GM12878 (cell line): ENCODE measurements around the gene GPC6. TPM values are rescaled to one million over a fixed set of nuclear protein-coding genes. Genes with fewer than 3 reads are reported as not detected.

ENCODE experiments used
- ATAC-seq: fragments of 200-7000 bp; cut with Tn5 transposase; 3 replicates; pipeline ENCODE4 v1.9.1; 2020; ENCODE audit warnings: mild to moderate bottlenecking, moderate library complexity
- BruUV-seq: library from RNA; stranded (reverse); fragments of 400-500 nt; replicated peaks from 2 replicates; lab custom pipeline; 2021; lab: Mats Ljungman, UMichigan
- CTCF ChIA-PET: fragments of 300-600 bp; sonication (Branson Sonifier 250); formaldehyde crosslinking; extraction: SDS; loops from one replicate; lab custom pipeline; 2021; ENCODE audit warnings: inconsistent platforms; lab: Yijun Ruan, JAX
- POLR2A ChIA-PET: fragments of 350-600 bp; formaldehyde crosslinking; extraction: SDS; loops from one replicate; lab custom pipeline; 2021; ENCODE audit warnings: inconsistent platforms; lab: Charles Lee
- RAD21 ChIA-PET: fragments of 300-600 bp; sonication (Branson Sonifier 250); formaldehyde crosslinking; loops from one replicate; lab custom pipeline; 2023; ENCODE audit warnings: antibody characterized with exemption; ENCODE audit not compliant: unreplicated experiment; lab: Charles Lee
- SMC1A ChIA-PET: fragments of 300-600 bp; sonication (Branson Sonifier 250); formaldehyde crosslinking; loops from one replicate; lab custom pipeline; 2023; ENCODE audit not compliant: unreplicated experiment, uncharacterized antibody; lab: Charles Lee
- DNase-seq: peaks from one replicate; pipeline ENCODE4 v3.0.0-alpha.2; 2011; ENCODE audit warnings: low read depth, low spot score
- FAIRE-seq: peaks from 3 replicates; lab custom pipeline; 2011; peaks lifted over from hg19 to GRCh38; lab: Jason Lieb, UNC
- H2AFZ ChIP-seq: 2 replicates; pipeline ENCODE4 v1.6.0; 2011; ENCODE audit warnings: low read depth, low read length, control low read depth; ENCODE audit not compliant: control insufficient read depth
- H3K27ac ChIP-seq: 2 replicates; pipeline ENCODE4 v1.5.1; 2011; ENCODE audit warnings: control low read depth; ENCODE audit not compliant: control insufficient read depth, insufficient read depth
- H3K27me3 ChIP-seq, 2 experiments: replicated peaks in 1 of 2; 2 replicates each; pipeline versions ENCODE4 v1.6.0 to v1.6.1; 2011; ENCODE audit warnings: low read length in 1 of 2; ENCODE audit not compliant: control insufficient read depth in 2 of 2, insufficient read depth in 2 of 2
- H3K36me3 ChIP-seq, 2 experiments: 2 replicates each; pipeline ENCODE4 v1.5.1; 2011; ENCODE audit warnings: low read length in 1 of 2; ENCODE audit not compliant: control insufficient read depth in 2 of 2, insufficient read depth in 2 of 2
- H3K4me1 ChIP-seq: 2 replicates; pipeline ENCODE4 v1.6.1; 2011; ENCODE audit warnings: mild to moderate bottlenecking, low read length, moderate library complexity, mixed read lengths; ENCODE audit not compliant: control insufficient read depth, insufficient read depth
- H3K4me2 ChIP-seq: 2 replicates; pipeline ENCODE4 v1.6.0; 2011; ENCODE audit warnings: control low read depth; ENCODE audit not compliant: control insufficient read depth, insufficient read depth
- H3K4me3 ChIP-seq: fragments of 200-600 bp; sonication (generic); 2 replicates; pipeline ENCODE4 v1.5.1; 2016
- H3K79me2 ChIP-seq: 2 replicates; pipeline ENCODE4 v1.6.0; 2011; ENCODE audit warnings: low read length; ENCODE audit not compliant: control insufficient read depth, insufficient read depth
- H3K9ac ChIP-seq: 2 replicates; pipeline ENCODE4 v1.8.0; 2011; ENCODE audit warnings: low read length, control low read depth, mixed read lengths; ENCODE audit not compliant: control insufficient read depth, insufficient read depth
- H3K9me3 ChIP-seq: replicated peaks from 3 replicates; pipeline ENCODE4 v1.5.1; 2011; ENCODE audit warnings: mild to moderate bottlenecking, low read length; ENCODE audit not compliant: control insufficient read depth, insufficient read depth
- H4K20me1 ChIP-seq: 2 replicates; pipeline ENCODE4 v1.6.0; 2011; ENCODE audit not compliant: control insufficient read depth, insufficient read depth
- BCLAF1 ChIP-seq: fragments of 450-650 bp; IDR thresholded peaks from 2 replicates; pipeline ENCODE4 v1.6.1; 2017; ENCODE audit warnings: antibody characterized with exemption, mild to moderate bottlenecking, moderate library complexity
- E2F8 ChIP-seq: fragments of 450-650 bp; IDR thresholded peaks from 2 replicates; pipeline ENCODE4 v1.6.1; 2018; ENCODE audit warnings: mild to moderate bottlenecking, low read depth, moderate library complexity; ENCODE audit not compliant: partially characterized antibody
- FOXM1 ChIP-seq: IDR thresholded peaks from 2 replicates; pipeline ENCODE4 v1.6.1; 2012; ENCODE audit warnings: low read depth, mild to moderate bottlenecking, inconsistent platforms, low read length, moderate library complexity
- HSF1 ChIP-seq: fragments of 150-350 bp; IDR thresholded peaks from 2 replicates; pipeline ENCODE4 v1.6.1; 2014; ENCODE audit warnings: mild to moderate bottlenecking, low read depth, low read length
- JUND ChIP-seq: IDR thresholded peaks from 2 replicates; pipeline ENCODE4 v1.6.1; 2012; ENCODE audit warnings: low read depth, mild to moderate bottlenecking, low read length, improper control_type of control experiment, moderate library complexity
- KLF5 ChIP-seq: fragments of 450-650 bp; IDR thresholded peaks from 2 replicates; pipeline ENCODE4 v1.6.1; 2014; ENCODE audit warnings: mild to moderate bottlenecking; ENCODE audit not compliant: partially characterized antibody
- NBN ChIP-seq: fragments of 450-650 bp; IDR thresholded peaks from 2 replicates; pipeline ENCODE4 v1.6.1; 2016
- NR2C2 ChIP-seq: IDR thresholded peaks from 2 replicates; pipeline ENCODE4 v1.6.1; 2011; ENCODE audit warnings: borderline replicate concordance, low read depth; ENCODE audit not compliant: control insufficient read depth, insufficient read length
- NRF1 ChIP-seq: conservative IDR thresholded peaks from 2 replicates; pipeline ENCODE4 v1.6.1; 2011; ENCODE audit warnings: mild to moderate bottlenecking, low read depth, low read length, improper control_type of control experiment
- PRDM15 ChIP-seq: fragments of 450-650 bp; formaldehyde crosslinking; IDR thresholded peaks from 2 replicates; pipeline ENCODE4 v1.4.0; 2020; ENCODE audit warnings: mild to moderate bottlenecking, moderate library complexity
- RAD21 ChIP-seq: IDR thresholded peaks from 2 replicates; pipeline ENCODE4 v1.6.1; 2011; ENCODE audit warnings: mild to moderate bottlenecking, low read depth, low read length, moderate library complexity; ENCODE audit not compliant: insufficient read depth
- SIN3A ChIP-seq: IDR thresholded peaks from 2 replicates; pipeline ENCODE4 v1.6.1; 2012; ENCODE audit warnings: low read depth, low read length, improper control_type of control experiment
- SIX5 ChIP-seq: IDR thresholded peaks from 2 replicates; pipeline ENCODE4 v1.6.1; 2011; ENCODE audit warnings: mild to moderate bottlenecking, low read depth, low read length, moderate library complexity; ENCODE audit not compliant: severe bottlenecking
- TCF7 ChIP-seq: IDR thresholded peaks from 2 replicates; pipeline ENCODE4 v1.6.1; 2014; ENCODE audit warnings: antibody characterized with exemption, borderline replicate concordance
- ZNF622 ChIP-seq: fragments of 450-650 bp; IDR thresholded peaks from 2 replicates; pipeline ENCODE4 v1.6.1; 2017; ENCODE audit warnings: mild to moderate bottlenecking, inconsistent platforms
- WGBS: methylation state at CpG from one replicate; pipeline ENCODE4 v1.1.6; 2016; ENCODE audit warnings: low lambda C conversion rate; ENCODE audit not compliant: insufficient replicate concordance, insufficient coverage; ENCODE audit errors: missing lambda C conversion rate; 5-methylcytosine and 5-hydroxymethylcytosine counted together
- in situ Hi-C: fragments of 300-500 bp; cut with MboI; formaldehyde crosslinking; loops from 9 replicates; pipeline ENCODE4 v1.14.3; 2018; ENCODE audit warnings: mixed read lengths
- intact Hi-C: fragments of 100-400 bp; cut with micrococcal nuclease; formaldehyde crosslinking; loops from one replicate; pipeline ENCODE4 v1.14.2; 2022; ENCODE audit not compliant: unreplicated experiment
- polyA plus RNA-seq, 11 experiments: library from polyadenylated mRNA; depleted of rRNA in 4 of 11; unstranded in 6 of 11; stranded (reverse) in 5 of 11; fragments of >200 nt; fragmentation: Nextera tagmentation in 4 of 11; fragmentation: Illumina TruSeq in 1 of 11; extraction: Ambion mirVana in 4 of 11; extraction: Trizol in 1 of 11; gene quantifications; 1 replicate in 1 of 11; 2 replicates in 10 of 11; pipeline versions ENCODE4 v1.2.1 to v1.2.3, GENCODE V29; 2011 to 2016; ENCODE audit warnings: inconsistent platforms in 2 of 11, missing spikeins in 2 of 11, low read depth in 1 of 11
- total RNA-seq, 4 experiments: library from RNA; depleted of rRNA in 3 of 4; stranded (reverse); fragments of >200 nt in 3 of 4; fragmentation: Illumina TruSeq in 1 of 4; extraction: Trizol in 1 of 4; gene quantifications; 2 replicates each; pipeline versions ENCODE4 v1.2.1 to v1.2.3, GENCODE V29; 2013 to 2021

The GPC6 gene
- total and polyA plus RNA-seq, 10 of the 15 experiments (the other 5 are each of a cell fraction or from before 2014, with no cell fraction given): 0.03 to 0.04 (median 0.03) TPM; not detected in 7

GRCh38 chr13:93640452-93640851 lies 413.8 kb downstream of the GPC6 start:
- Histone ChIP-seq H3K36me3 (no peaks in the 10 kb centered on the region), H3K27ac (no peak overlapping the region), H3K4me2 (no peak overlapping the region), H3K79me2 (no peaks in the 10 kb centered on the region), H3K9me3 (no peaks in the 10 kb centered on the region), H3K9ac (no peak overlapping the region), H3K27me3 (no peaks in the 10 kb centered on the region), H3K4me3 (no peak overlapping the region), H3K4me1 (no peaks in the 10 kb centered on the region), H2AFZ (no peak overlapping the region), H4K20me1 (no peaks in the 10 kb centered on the region)
- POLR2A ChIA-PET: no interaction called here
- intact Hi-C loops: no loop called here
- CTCF ChIA-PET: no interaction called here
- DNase-seq (no peak), ATAC-seq (no peak), FAIRE-seq (no peak)
- in situ Hi-C loops: no loop called here
- no CpG with 5 or more reads among the region's 1 CpG for WGBS
- RAD21 ChIA-PET: no interaction called here
- BruUV-seq: no TSS peak
- SMC1A ChIA-PET: no interaction called here
- TF ChIP-seq KLF5: no peak
- no peak for TF ChIP-seq NRF1
- TF ChIP-seq SIN3A: no peak
- TF ChIP-seq BCLAF1: no peak
- TF ChIP-seq PRDM15: no peak
- no peak for TF ChIP-seq TCF7
- no peak for TF ChIP-seq NR2C2
- no peak for TF ChIP-seq ZNF622
- no peak for TF ChIP-seq E2F8
- no peak for TF ChIP-seq FOXM1
- TF ChIP-seq JUND: no peak
- no peak for TF ChIP-seq SIX5
- no peak for TF ChIP-seq RAD21
- TF ChIP-seq HSF1: no peak
- TF ChIP-seq NBN: no peak
